ENCODE results near the gene PPCS. TPM values are rescaled to one million over a fixed set of nuclear protein-coding genes. Genes with fewer than 3 reads are reported as not detected.

The PPCS gene
- total RNA-seq, 1 experiment from 2014 or later, result 36.7 TPM

DNA sequence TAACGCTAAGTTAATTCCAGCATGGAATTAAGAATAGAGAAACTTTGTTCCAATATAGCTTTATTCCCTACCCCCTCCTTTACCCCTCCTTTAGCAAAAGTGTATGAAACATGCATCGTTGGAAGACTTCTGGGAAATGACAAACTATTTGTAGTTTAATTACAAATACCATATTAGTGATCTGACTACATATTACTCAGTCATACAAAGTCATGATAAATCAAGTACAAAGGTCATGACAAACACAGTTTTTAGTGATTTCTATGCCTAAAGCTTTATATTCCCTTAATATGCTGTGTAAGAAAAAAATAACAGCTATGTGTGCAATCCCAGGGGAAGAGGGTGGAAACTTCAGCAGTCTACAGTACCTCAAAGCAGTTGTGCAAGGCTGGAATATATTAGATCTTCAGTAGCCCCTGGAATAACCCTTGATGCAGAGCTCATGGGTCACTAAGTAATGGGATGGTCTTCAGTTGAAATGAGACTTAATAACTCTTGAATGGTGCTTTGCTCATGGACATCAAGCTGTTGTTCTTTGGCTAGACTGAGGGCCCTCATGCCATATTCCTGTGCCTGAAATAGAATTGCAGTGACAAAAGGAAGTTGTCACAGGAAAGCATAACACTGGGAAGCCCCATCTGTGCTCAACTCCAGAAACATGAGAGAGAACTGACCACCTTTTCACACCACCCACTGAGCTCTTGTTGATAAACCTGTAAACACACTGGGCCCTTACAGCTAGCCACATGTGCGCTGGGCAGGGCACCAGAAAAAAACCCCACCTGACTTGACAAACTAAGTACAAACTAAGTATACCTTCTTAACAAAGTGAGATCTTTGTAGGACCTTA is 25.8 kb upstream of the PPCS start:
- peaks cover 13% of the 10 kb centered on the region in 2 experiments for H3K4me1 Mint-ChIP-seq

More for the DNA sequence above, 25.8 kb upstream of the PPCS start:
- no peaks in the 10 kb centered on the region for H3K79me1 ChIP-seq (ENCODE audit: insufficient read depth, low read depth, low read length, poor library complexity, severe bottlenecking)
- H4K5ac ChIP-seq (ENCODE audit: insufficient read length, low read depth, low read length), result no peak overlapping the region
- H3K18ac ChIP-seq (ENCODE audit: insufficient read length, low read depth, low read length), result no peak overlapping the region
- no peak overlapping the region for H3K4me2 ChIP-seq (ENCODE audit: insufficient read depth, insufficient read length, low read length)
- no peak overlapping the region for H2BK120ac ChIP-seq (ENCODE audit: low read depth, low read length, poor library complexity, severe bottlenecking)
- H3K36me3 Mint-ChIP-seq (ENCODE audit: insufficient read depth in 1 of 3, low read depth in 3 of 3), result no peaks in the 10 kb centered on the region
- H4K20me1 ChIP-seq (ENCODE audit: control insufficient read depth, insufficient read depth, insufficient read length), result no peaks in the 10 kb centered on the region
- no peak overlapping the region for H2AK5ac ChIP-seq (ENCODE audit: insufficient read length, low read length)
- H3K4ac ChIP-seq (ENCODE audit: low read depth, low read length), result no peak overlapping the region
- no peak overlapping the region for H2BK5ac ChIP-seq (ENCODE audit: insufficient read length, low read length)
- H4K8ac ChIP-seq (replicated peaks; ENCODE audit: insufficient read length, low read depth, low read length), result no peak overlapping the region
- H3K23ac ChIP-seq (ENCODE audit: insufficient read length, low read depth, low read length), result no peak overlapping the region
- no peak overlapping the region for H3K9ac ChIP-seq (ENCODE audit: extremely low read depth, insufficient read length, low read length)
- H3K27ac Mint-ChIP-seq, result no peak overlapping the region; a peak in 2 of 7 replicates
- H2AFZ ChIP-seq (ENCODE audit: low read length), result no peak overlapping the region
- no peak overlapping the region for H3K4me3 Mint-ChIP-seq
- no peaks in the 10 kb centered on the region; the same call in 1 of the 2 replicates for H3K27me3 Mint-ChIP-seq (ENCODE audit: low read depth)
- no peaks in the 10 kb centered on the region; a peak in 1 of 5 replicates for H3K9me3 Mint-ChIP-seq
- no peaks in the 10 kb centered on the region for H3K23me2 ChIP-seq (ENCODE audit: insufficient read length, low read depth, low read length, poor library complexity, severe bottlenecking)
- WGBS (ENCODE audit: extremely low coverage, insufficient read length, low lambda C conversion rate), result no CpG with 5 or more reads among the region's 3 CpGs
- no peak overlapping the region for H2BK15ac ChIP-seq (ENCODE audit: low read depth, low read length)
- no peaks in the 10 kb centered on the region for H3K79me2 ChIP-seq (ENCODE audit: insufficient read depth, low read length)
- H3K14ac ChIP-seq (ENCODE audit: insufficient read depth, low read length), result no peak overlapping the region
- DNase-seq, result no peak
- peaks cover 2% of the 10 kb centered on the region; the same call in 1 of the 2 replicates for H3K4me1 ChIP-seq (ENCODE audit: insufficient read depth, low read length)
- no peaks in the 10 kb centered on the region for H3K27me3 ChIP-seq (ENCODE audit: insufficient read depth, low read length)
- H3T11ph ChIP-seq (ENCODE audit: low read length), result no peak overlapping the region
- no peak overlapping the region for H4K91ac ChIP-seq (ENCODE audit: insufficient read length, low read depth, low read length)
- H3K9me3 ChIP-seq (ENCODE audit: control insufficient read depth, low read depth, low read length), result no peaks in the 10 kb centered on the region
- no peak overlapping the region for H3K27ac ChIP-seq (ENCODE audit: insufficient read length, low read depth, low read length)
- no peak overlapping the region for H3K56ac ChIP-seq (ENCODE audit: insufficient read length, low read depth, low read length)
- H2BK12ac ChIP-seq (ENCODE audit: insufficient read length, low read depth, low read length), result no peak overlapping the region
- no peak for TF ChIP-seq CTCF (conservative IDR thresholded peaks at IDR 0.05)
- H2BK20ac ChIP-seq (ENCODE audit: low read depth, low read length, poor library complexity, severe bottlenecking), result no peak overlapping the region
